GM21737 (cell line): ENCODE data around the gene GGT6.

Experiments used
- ATAC-seq: cut with Tn5 transposase; IDR thresholded peaks from one replicate; pipeline ENCODE4 v1.9.1; 2021; ENCODE audit warnings: mild to moderate bottlenecking, moderate library complexity; ENCODE audit not compliant: unreplicated experiment

The GGT6 gene

DNA sequence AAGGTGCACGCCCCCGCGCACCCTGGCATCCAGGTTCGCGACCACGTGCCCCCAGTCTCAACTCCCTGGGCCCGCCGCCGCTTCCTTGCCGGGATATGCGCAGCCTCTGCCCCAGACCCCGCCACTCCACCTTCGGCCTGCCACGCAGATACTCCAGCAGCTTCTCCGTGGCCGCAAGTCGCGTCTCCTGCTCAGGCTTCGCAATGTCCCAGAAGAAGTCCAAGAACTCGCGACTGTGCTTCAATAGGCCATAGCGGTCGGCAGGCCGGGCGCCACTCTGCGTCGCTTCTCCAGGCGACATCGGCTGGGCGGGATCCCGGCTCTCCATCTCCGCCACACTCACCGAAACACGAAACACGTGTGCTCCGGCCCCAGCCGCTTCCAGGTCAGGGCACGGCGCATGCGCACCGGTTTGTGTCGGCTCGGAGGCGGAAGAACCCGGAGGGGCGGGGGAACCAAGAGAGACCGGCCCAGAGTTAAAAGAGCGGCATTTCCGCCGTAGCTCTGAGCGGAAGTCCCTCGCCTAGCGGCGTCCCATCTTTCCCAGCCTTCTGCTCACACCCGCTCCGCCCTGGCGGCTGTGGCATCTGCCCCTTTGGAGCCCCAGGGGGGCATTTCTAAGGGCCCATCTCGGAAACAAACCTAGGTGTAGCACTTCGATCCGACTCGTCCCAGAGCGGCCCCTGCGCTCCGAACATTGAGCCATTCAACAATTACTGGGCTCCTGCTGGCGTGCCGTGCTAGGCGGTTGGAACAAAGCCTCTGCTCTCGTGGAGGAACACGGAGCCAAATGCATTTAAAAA, 5.2 kb downstream of the GGT6 start, which contains the start of gene MYBBP1A:
TSS of gene MYBBP1A (minus strand) at position 388 of the 803 bp plus-strand sequence. CDS start at position 328, 60 bp downstream.
- ATAC-seq = peak; percentile 69

DNA sequence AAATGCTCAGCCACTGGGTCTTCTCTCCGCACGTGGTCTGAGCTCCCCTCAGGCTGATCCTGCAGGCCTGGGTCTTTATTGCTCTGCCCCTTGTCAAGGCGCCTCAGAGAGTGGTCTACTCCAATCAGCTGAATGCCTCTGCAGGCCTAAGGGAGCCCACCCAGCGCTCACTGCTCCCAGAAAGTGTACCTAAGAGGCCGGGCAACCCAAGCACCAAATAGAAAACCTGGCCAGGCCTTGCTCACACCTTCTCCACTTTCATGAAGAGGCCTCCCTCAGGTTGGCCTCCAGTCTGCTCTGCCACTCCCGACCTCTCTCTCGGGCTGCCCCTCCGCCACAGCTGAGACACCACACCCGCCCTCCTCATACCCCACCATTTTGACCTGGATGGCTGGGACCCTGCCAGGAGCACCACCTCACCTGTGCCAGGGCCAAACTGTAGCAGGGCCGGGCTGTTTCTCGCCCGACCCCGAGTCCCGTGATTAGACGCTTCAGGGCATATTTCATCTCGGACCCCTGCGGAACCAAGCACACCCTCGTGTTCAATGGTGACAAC, 5.9 kb downstream of the GGT6 start:
- ATAC-seq = peak; percentile 5

DNA sequence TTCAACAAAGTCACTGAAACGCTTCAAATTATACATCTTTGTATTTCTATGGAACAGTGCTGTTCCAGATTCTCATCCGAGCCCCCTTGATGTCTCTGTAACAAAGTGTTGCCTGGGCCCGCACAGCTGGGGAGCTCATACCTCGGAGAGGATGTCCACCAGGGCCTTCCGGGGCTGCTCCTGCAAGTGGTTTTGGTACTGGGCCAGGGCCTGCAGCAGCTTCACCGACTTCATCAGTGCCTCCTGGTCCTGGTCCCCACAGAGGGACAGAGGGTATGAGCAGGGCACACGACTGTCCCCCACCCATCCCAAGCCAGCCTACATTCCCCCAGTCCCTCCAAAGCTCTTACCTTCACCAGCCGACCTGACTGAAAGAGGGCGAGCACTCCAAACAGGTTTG, 6.7 kb downstream of the GGT6 start:
- ATAC-seq = no peak

- ATAC-seq = no peak
Observed at GRCh38 chr17:4551796-4552525, 8.4 kb downstream of the GGT6 start.

GRCh38 chr17:4551141-4551540, 9.2 kb downstream of the GGT6 start:
- ATAC-seq = no peak

- no peak for ATAC-seq
Observed at GRCh38 chr17:4550534-4551039, 9.8 kb downstream of the GGT6 start.

- no peak for ATAC-seq
Observed at GRCh38 chr17:4549781-4550533, 10.4 kb downstream of the GGT6 start.

DNA sequence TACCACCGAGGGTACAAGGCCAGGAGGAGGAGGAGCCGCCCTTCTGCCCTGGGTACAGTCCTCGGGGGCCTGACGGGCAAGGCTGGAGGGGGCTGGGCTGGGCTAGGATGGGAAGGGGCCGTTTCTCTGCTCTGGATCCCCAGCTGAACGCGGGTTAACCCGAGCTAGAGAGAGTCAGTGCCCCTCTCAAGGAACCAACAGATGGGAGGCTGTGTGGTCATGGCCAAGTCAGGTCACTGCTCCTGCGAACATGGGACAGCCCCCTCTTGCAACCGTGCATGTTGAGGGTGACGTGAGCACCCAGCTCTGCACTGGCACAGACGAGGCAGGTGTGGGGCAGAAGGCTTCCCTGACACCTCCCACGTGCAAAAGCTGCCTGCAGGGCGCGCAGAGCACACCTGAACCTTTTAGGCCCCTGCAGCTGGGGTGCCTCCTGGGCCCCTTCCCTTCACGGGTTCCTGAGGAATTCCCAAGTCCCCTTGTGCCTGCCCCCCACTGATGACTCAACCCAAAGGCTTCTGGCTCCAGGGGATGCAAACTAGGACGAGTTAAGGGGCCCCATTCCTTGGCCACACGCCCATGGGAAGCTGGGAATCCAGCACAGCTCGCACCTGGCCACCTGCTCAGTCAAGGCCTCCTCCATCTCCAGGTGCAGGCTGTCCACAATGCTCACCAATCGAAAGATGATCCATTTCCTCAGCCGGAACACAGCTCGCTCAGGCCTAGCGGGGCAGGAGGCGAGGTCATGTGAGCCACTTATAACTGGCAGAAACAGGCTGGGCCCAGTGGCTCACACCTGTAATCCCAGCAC, 11.5 kb downstream of the GGT6 start:
- ATAC-seq = no peak

DNA sequence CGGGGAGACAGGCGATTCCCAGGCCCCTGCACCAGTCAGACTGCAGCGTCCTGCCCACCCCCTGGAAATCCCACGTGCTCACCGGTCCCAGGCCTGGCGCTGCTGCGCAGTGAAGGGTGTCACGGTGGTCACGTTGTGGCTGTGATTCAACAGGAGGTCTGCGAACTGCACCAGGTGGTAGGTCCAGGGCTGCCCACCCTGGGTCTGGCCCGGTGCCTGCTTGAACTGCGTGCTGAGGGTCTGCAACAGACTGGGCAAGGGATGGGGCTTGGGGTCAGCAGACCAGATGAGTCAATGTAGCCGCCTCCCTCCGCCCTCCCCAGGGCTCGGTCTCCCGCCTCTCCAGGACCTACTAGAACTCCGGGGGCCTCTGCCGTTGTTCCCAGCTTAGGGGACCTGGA, 12.3 kb downstream of the GGT6 start:
- no peak for ATAC-seq

GRCh38 chr17:4547118-4547906, 13.1 kb downstream of the GGT6 start:
- no peak for ATAC-seq

- no peak for ATAC-seq
Observed at GRCh38 chr17:4545217-4545951, 15.0 kb downstream of the GGT6 start.

GRCh38 chr17:4544951-4545216, 15.5 kb downstream of the GGT6 start:
- no peak for ATAC-seq

GRCh38 chr17:4544135-4544950, 16.0 kb downstream of the GGT6 start:
- no peak for ATAC-seq

DNA sequence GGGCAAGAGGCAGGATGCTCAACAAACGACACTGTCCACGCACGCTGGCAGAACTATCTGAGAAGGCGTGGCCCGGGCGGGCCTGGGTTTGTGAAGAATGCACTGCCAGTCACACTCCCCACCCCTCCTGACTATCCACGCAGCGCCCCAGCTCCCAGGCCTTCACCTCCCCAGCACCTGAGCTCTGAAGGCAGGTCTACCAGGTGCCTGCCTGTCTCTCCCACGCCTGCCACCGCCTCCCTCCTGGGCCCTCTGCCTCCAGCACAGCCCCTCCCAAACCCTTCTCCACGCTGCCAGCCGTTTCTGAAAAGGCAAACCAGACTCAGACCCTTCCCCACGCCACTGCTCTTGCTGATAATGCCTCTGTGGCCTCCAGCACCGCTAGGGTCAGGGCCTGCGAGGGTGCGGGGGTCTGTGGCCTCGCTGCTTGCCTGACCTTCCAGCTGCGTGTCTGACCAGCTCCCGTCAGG, 16.8 kb downstream of the GGT6 start:
- no peak for ATAC-seq

DNA sequence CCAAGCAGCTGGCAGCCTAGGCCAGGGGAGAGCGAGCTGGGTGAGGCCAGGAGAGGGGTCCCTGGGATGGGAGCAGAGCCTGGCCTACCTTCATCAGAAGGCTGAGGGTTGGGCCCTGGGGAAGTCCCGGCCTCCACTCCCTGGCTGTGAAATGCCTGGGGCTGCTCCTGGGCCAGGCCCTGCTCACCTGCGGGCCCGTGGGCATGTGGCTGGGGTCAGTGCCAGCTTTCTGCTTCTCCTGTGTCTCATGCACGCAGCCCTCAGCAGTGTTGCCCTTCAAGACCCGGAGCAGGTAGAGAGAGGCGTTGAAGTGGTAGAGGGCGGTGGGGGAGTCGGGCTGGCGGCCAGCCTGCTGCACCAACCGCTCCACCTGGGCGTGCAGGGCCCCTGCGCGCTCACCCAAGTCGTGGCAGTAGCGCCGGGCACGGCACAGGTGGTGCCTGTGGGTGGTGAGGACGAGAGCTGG, 17.6 kb downstream of the GGT6 start:
- ATAC-seq = no peak

DNA sequence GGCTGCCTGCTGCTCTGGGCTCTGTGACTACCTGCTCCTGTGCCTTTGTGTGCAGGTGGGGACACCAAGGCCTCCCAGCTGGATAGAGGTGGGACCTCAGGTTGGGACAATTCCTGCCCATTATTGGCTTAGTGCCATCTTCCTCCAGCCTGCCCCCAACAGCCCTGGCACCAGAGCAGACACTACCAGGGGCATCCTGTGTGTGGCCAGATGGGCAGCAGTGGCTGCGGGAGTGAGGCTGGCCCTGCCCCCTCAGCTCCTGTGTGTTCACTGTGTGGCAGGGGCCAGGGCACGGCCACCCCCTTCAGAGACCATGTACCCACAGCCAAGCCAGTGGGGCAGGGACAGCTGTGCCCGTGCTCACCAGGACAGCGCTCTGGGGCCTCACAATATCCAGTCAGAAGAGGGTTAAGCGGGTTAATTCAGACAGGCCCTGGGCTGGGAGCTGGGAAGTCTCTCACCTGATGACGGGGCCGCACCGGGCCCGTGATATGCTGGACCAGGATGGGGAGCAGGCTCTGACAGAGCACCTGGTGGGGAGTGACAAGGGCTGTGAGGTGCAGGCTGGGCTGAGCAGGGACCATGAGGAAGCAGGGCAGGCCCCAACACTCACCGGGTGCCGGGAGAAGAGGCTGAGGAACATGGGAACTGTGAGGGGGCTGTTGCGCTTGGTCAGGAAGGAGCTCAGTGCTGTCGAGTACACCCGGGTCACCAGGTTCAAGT, 18.2 kb downstream of the GGT6 start:
- no peak for ATAC-seq

DNA sequence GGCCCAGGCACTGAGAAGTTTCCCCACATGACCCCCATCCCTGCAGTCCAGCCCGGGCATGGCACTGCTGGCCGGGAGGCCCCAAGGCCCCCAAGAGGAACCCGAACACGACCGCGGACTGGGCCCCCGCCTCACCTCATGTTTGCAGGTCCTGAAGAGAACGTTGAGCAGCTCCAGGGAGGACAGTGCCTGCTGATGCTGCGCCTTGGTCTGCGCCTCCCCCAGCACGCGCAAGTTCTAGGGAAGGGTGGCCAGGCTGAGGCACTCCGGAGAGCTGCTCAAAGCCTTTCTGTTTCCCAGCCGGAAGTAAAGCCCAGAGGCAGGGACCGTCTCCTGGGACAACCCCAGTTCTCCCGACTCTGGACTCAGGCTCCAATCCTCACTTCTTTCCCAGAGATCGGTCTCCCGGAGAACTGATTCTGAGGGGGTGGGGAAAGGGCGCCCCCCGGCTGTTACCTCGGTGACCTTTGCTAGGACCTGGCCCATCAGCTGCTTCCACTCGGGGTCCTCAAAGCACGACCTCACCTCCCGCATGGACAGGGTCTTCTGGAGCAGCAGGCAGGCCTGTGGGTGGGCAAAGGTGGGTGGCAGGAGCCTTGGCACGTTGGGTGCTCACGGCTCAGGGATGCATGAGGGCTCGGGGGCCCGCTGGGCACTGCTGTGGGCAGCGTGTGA, 18.9 kb downstream of the GGT6 start:
- ATAC-seq = no peak
